COLO668 (cell line): Measurements from ENCODE around the gene PPP1R15B.

Source experiments
- DNase-seq: peaks from one replicate; lab custom pipeline; 2025; ENCODE audit not compliant: unreplicated experiment; lab: John Stamatoyannopoulos, UW

The PPP1R15B gene

GRCh38 chr1:204367956-204368355, 43.7 kb downstream of the PPP1R15B start:
- DNase-seq = no peak

GRCh38 chr1:204367193-204367858, 44.3 kb downstream of the PPP1R15B start:
- DNase-seq = no peak

- peak; percentile 44 for DNase-seq
Observed at GRCh38 chr1:204366759-204367158, 44.9 kb downstream of the PPP1R15B start.

- DNase-seq = peak; percentile 82
Observed at GRCh38 chr1:204363335-204364114, 48.1 kb downstream of the PPP1R15B start.

- DNase-seq = no peak
Observed at GRCh38 chr1:204362984-204363334, 48.7 kb downstream of the PPP1R15B start.

GRCh38 chr1:204361781-204362180, 49.8 kb downstream of the PPP1R15B start:
- DNase-seq = no peak

- no peak for DNase-seq
Observed at GRCh38 chr1:204361341-204361771, 50.3 kb downstream of the PPP1R15B start.

GRCh38 chr1:204360314-204360713, 51.3 kb downstream of the PPP1R15B start:
- DNase-seq = no peak

- DNase-seq = peak; percentile 60
Observed at GRCh38 chr1:204359474-204360255, 52.0 kb downstream of the PPP1R15B start, which contains the start of gene PLEKHA6. Gene PLEKHA6, minus strand, starts transcription at chr1:204359929. Its CDS starts 86,202 bp downstream, at chr1:204273727.

- no peak for DNase-seq
Observed at GRCh38 chr1:204359131-204359473, 52.5 kb downstream of the PPP1R15B start.

GRCh38 chr1:204358605-204359004, 53.0 kb downstream of the PPP1R15B start:
- DNase-seq = no peak

- DNase-seq = no peak
Observed at GRCh38 chr1:204357551-204358490, 53.8 kb downstream of the PPP1R15B start.

GRCh38 chr1:204356997-204357396, 54.6 kb downstream of the PPP1R15B start:
- no peak for DNase-seq

GRCh38 chr1:204355913-204356312, 55.7 kb downstream of the PPP1R15B start:
- DNase-seq = no peak

- no peak for DNase-seq
Observed at GRCh38 chr1:204354579-204354978, 57.0 kb downstream of the PPP1R15B start.
